SU-DHL-6 (cell line): ENCODE results near the gene UBE2Q2.

Experiments used
- CTCF ChIP-seq: fragments of 200-600 bp; sonication (generic); IDR thresholded peaks from one replicate; pipeline ENCODE4 v1.5.1; 2017; ENCODE audit warnings: antibody characterized with exemption, mild to moderate bottlenecking, low read length, moderate library complexity; ENCODE audit not compliant: insufficient read depth, poor library complexity, severe bottlenecking
- EZH2phosphoT487 ChIP-seq: fragments of 200-600 bp; sonication (generic), shearing (Covaris generic); conservative IDR thresholded peaks from 2 replicates; pipeline ENCODE4 v1.6.1; 2018; ENCODE audit warnings: mild to moderate bottlenecking, antibody characterized with exemption, low read length, moderate library complexity, mixed read lengths

DNA sequence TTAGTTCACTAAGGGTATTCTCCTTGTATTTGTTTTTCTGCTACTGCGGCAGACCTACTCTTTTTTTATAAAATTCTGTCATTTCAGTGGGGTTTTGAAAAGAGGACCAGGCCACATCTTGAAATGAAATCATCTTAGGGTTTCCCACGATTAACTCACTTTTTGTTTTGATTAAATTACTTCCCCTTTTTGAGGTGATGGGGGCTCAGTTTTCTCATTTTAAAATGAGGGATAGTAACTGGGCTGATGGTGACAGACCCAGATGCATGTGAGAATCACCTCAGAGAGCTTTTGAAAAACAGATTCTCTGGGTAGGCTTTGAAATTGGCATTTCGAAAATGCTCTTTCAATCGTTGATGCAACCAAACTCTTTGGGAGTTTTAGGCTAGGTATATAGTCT, 24.2 kb downstream of the UBE2Q2 start:
- TF ChIP-seq CTCF (no peak), EZH2phosphoT487 (no peak)
